Activated naive CD4-positive, alpha-beta T cell (primary cell): ENCODE results near the gene TCTA.

Source experiments
- DNase-seq, 4 experiments: peaks; one replicate each; lab custom pipeline; 2025; lab: John Stamatoyannopoulos, UW

TCTA gene

GRCh38 chr3:49410846-49411534 lies 1.2 kb upstream of the TCTA start:
- no peak for DNase-seq

- peak; percentile 31 to 55 (median 48) for DNase-seq
Observed at GRCh38 chr3:49411535-49411967, 672 bp upstream of the TCTA start.

- DNase-seq = no peak
Observed at GRCh38 chr3:49412632-49413337, 562 bp downstream of the TCTA start.

- no peak for DNase-seq
Observed at GRCh38 chr3:49413338-49413734, 1.1 kb downstream of the TCTA start.

GRCh38 chr3:49414753-49415152 lies 2.5 kb downstream of the TCTA start:
- DNase-seq = no peak

- DNase-seq = peak in 3 of 4 experiments; percentile 10 to 15 (median 10)
Observed at GRCh38 chr3:49415931-49416601, 3.8 kb downstream of the TCTA start.

GRCh38 chr3:49416867-49417266 lies 4.6 kb downstream of the TCTA start:
- DNase-seq = no peak

- no peak for DNase-seq
Observed at GRCh38 chr3:49417516-49418120, 5.4 kb downstream of the TCTA start.

- no peak for DNase-seq
Observed at GRCh38 chr3:49421890-49422378, 9.7 kb downstream of the TCTA start.

- no peak for DNase-seq
Observed at GRCh38 chr3:49422379-49423248, 10.4 kb downstream of the TCTA start, which contains the start of gene AMT. AMT (minus strand) TSS chr3:49422473; CDS start chr3:49422450, 23 bp downstream.

- DNase-seq = no peak
Observed at GRCh38 chr3:49424816-49425215, 12.6 kb downstream of the TCTA start.

GRCh38 chr3:49427586-49427985 lies 15.4 kb downstream of the TCTA start:
- no peak for DNase-seq

- no peak for DNase-seq
Observed at GRCh38 chr3:49428752-49429080, 16.5 kb downstream of the TCTA start.

GRCh38 chr3:49434731-49435130 lies 22.5 kb downstream of the TCTA start:
- DNase-seq = no peak

- no peak for DNase-seq
Observed at GRCh38 chr3:49445391-49445790, 33.2 kb downstream of the TCTA start.

GRCh38 chr3:49453621-49454020 lies 41.4 kb downstream of the TCTA start:
- DNase-seq = no peak

GRCh38 chr3:49454458-49454857 lies 42.2 kb downstream of the TCTA start:
- DNase-seq = no peak

GRCh38 chr3:49454898-49455681 lies 42.9 kb downstream of the TCTA start:
- DNase-seq = no peak

GRCh38 chr3:49456466-49456865 lies 44.2 kb downstream of the TCTA start:
- no peak for DNase-seq

GRCh38 chr3:49460188-49460890 lies 48.1 kb downstream of the TCTA start:
- no peak for DNase-seq
